DOHH2 (cell line): Measurements from ENCODE around the gene PRDM5.

Source experiments
- H3F3A ChIP-seq: fragments of 200-600 bp; sonication (generic), shearing (Covaris generic); 2 replicates; pipeline ENCODE4 v1.6.0; 2016; ENCODE audit warnings: antibody characterized with exemption, mild to moderate bottlenecking; ENCODE audit not compliant: control insufficient read depth, insufficient read depth
- H3K27ac ChIP-seq: fragments of 200-600 bp; sonication (generic); 2 replicates; pipeline ENCODE4 v1.5.1; 2014; ENCODE audit warnings: low read depth, mild to moderate bottlenecking, low read length, moderate library complexity
- H3K27me3 ChIP-seq: fragments of 200-600 bp; sonication (generic); 2 replicates; pipeline ENCODE4 v1.6.1; 2014; ENCODE audit warnings: mild to moderate bottlenecking, low read length, mixed read lengths; ENCODE audit not compliant: control insufficient read depth
- H3K36me3 ChIP-seq: fragments of 200-600 bp; sonication (generic); 2 replicates; pipeline ENCODE4 v1.6.1; 2014; ENCODE audit warnings: mild to moderate bottlenecking, low read length, moderate library complexity, mixed read lengths; ENCODE audit not compliant: control insufficient read depth
- H3K4me1 ChIP-seq: fragments of 200-600 bp; sonication (generic); 2 replicates; pipeline ENCODE4 v1.6.1; 2014; ENCODE audit warnings: mild to moderate bottlenecking, low read length, mixed read lengths; ENCODE audit not compliant: control insufficient read depth
- H3K4me2 ChIP-seq: fragments of 200-600 bp; sonication (generic); 2 replicates; pipeline ENCODE4 v1.6.0; 2014; ENCODE audit warnings: mild to moderate bottlenecking, low read length, moderate library complexity
- H3K4me3 ChIP-seq: fragments of 200-600 bp; sonication (generic); 2 replicates; pipeline ENCODE4 v1.5.1; 2014; ENCODE audit warnings: mild to moderate bottlenecking, low read length, mixed read lengths
- H3K79me2 ChIP-seq: fragments of 200-600 bp; sonication (generic); 2 replicates; pipeline ENCODE4 v1.6.1; 2014; ENCODE audit warnings: mild to moderate bottlenecking, low read length, mixed read lengths; ENCODE audit not compliant: control insufficient read depth
- H3K9me2 ChIP-seq: fragments of 200-600 bp; sonication (generic); replicated peaks from 2 replicates; pipeline ENCODE4 v1.6.1; 2014; ENCODE audit warnings: mild to moderate bottlenecking, low read length, mixed read lengths; ENCODE audit not compliant: control insufficient read depth
- H3K9me3 ChIP-seq: fragments of 200-600 bp; sonication (generic); 2 replicates; pipeline ENCODE4 v1.6.1; 2014; ENCODE audit warnings: antibody characterized with exemption, low read length, mixed read lengths; ENCODE audit not compliant: control insufficient read depth, insufficient read depth
- H4K20me1 ChIP-seq: fragments of 200-600 bp; sonication (generic); 2 replicates; pipeline ENCODE4 v1.6.0; 2014; ENCODE audit warnings: low read depth, mild to moderate bottlenecking, antibody characterized with exemption, low read length, moderate library complexity; ENCODE audit not compliant: control insufficient read depth, insufficient read depth
- CTCF ChIP-seq: fragments of 200-600 bp; sonication (generic); IDR thresholded peaks from one replicate; pipeline ENCODE4 v1.5.1; 2014; ENCODE audit warnings: antibody characterized with exemption, mild to moderate bottlenecking, low read depth, low read length; ENCODE audit not compliant: poor library complexity, severe bottlenecking
- EZH2phosphoT487 ChIP-seq: fragments of 200-600 bp; sonication (generic); IDR thresholded peaks from 2 replicates; pipeline ENCODE4 v1.6.1; 2017; ENCODE audit warnings: borderline replicate concordance, mild to moderate bottlenecking, antibody characterized with exemption, low read length, moderate library complexity, mixed read lengths

The PRDM5 gene

GRCh38 chr4:120808475-120809141, 113.9 kb downstream of the PRDM5 start:
- Histone ChIP-seq H3K4me3 (no peak overlapping the region), H3K36me3 (no peaks in the 10 kb centered on the region), H3K27me3 (no peaks in the 10 kb centered on the region), H3F3A (no peaks in the 10 kb centered on the region), H3K9me3 (peaks cover 4% of the 10 kb centered on the region; the same call in 1 of the 2 replicates), H3K4me2 (no peak overlapping the region), H3K9me2 (no peaks in the 10 kb centered on the region), H3K27ac (no peak overlapping the region), H3K4me1 (no peaks in the 10 kb centered on the region), H3K79me2 (no peaks in the 10 kb centered on the region), H4K20me1 (no peaks in the 10 kb centered on the region)
- TF ChIP-seq CTCF (no peak), EZH2phosphoT487 (no peak)

- no peaks in the 10 kb centered on the region for H3K27me3 ChIP-seq
- TF ChIP-seq CTCF: no peak
- TF ChIP-seq EZH2phosphoT487: no peak
- no peak overlapping the region for H3K4me2 ChIP-seq
- H4K20me1 ChIP-seq: no peaks in the 10 kb centered on the region
- H3K79me2 ChIP-seq: no peaks in the 10 kb centered on the region
- H3K36me3 ChIP-seq: no peaks in the 10 kb centered on the region
- H3K9me2 ChIP-seq: no peaks in the 10 kb centered on the region
- H3K27ac ChIP-seq: no peak overlapping the region
- no peaks in the 10 kb centered on the region for H3F3A ChIP-seq
- H3K4me1 ChIP-seq: no peaks in the 10 kb centered on the region
- H3K4me3 ChIP-seq: no peak overlapping the region
- H3K9me3 ChIP-seq: no peaks in the 10 kb centered on the region; the same call in 1 of the 2 replicates
These were observed 121.3 kb downstream of the PRDM5 start for GRCh38 chr4:120801137-120801758.

- Histone ChIP-seq H3K27ac (no peak overlapping the region), H3K79me2 (no peaks in the 10 kb centered on the region), H3K27me3 (no peaks in the 10 kb centered on the region), H3K4me1 (no peaks in the 10 kb centered on the region), H3F3A (no peaks in the 10 kb centered on the region), H3K9me2 (no peaks in the 10 kb centered on the region), H4K20me1 (no peaks in the 10 kb centered on the region), H3K36me3 (no peaks in the 10 kb centered on the region), H3K4me2 (no peak overlapping the region), H3K4me3 (no peak overlapping the region), H3K9me3 (no peaks in the 10 kb centered on the region; the same call in 1 of the 2 replicates)
- TF ChIP-seq EZH2phosphoT487: no peak
- TF ChIP-seq CTCF: no peak
These were observed 124.0 kb downstream of the PRDM5 start for GRCh38 chr4:120798570-120798969.
